Right ventricle myocardium superior (tissue), 1 donor: Measurements from ENCODE around the gene TTC39A. TPM values are rescaled to one million over a fixed set of nuclear protein-coding genes. Genes with fewer than 3 reads are reported as not detected.

Source experiments
- ATAC-seq: fragments of 200-7000 bp; cut with Tn5 transposase; one replicate; pipeline ENCODE4 v1.9.1; 2020; ENCODE audit warnings: mild to moderate bottlenecking; ENCODE audit not compliant: poor library complexity
- DNase-seq: peaks from one replicate; pipeline ENCODE4 v3.0.0-alpha.2; 2020
- intact Hi-C: fragments of 100-400 bp; cut with DNase I; formaldehyde crosslinking; loops from one replicate; pipeline ENCODE4 v1.11.2; 2022
- total RNA-seq: library from RNA; stranded (reverse); fragmentation: NEBNext Ultra II Directional; extraction: Animal tissue kit (Norgen Biotek cat#: 25700); gene quantifications from one replicate; pipeline ENCODE4 v1.2.1, GENCODE V29; 2021
- donor health status: DM: no; HTN: yes; CAD: no; lungs with severe emphysema.

Gene TTC39A
- total RNA-seq, 1 donor from 2014 or later = 19.4 TPM

GRCh38 chr1:51302746-51303145 lies 27.6 kb downstream of the TTC39A start:
- no peak for ATAC-seq
- intact Hi-C loops = no loop called here
- DNase-seq = no peak

GRCh38 chr1:51302270-51302669 lies 28.1 kb downstream of the TTC39A start:
- intact Hi-C loops = no loop called here
- ATAC-seq (no peak), DNase-seq (no peak)

- intact Hi-C loops = no loop called here
- no peak for DNase-seq
- ATAC-seq = no peak
Measured at GRCh38 chr1:51301844-51302162, 28.6 kb downstream of the TTC39A start.

GRCh38 chr1:51301152-51301843 lies 29.1 kb downstream of the TTC39A start:
- intact Hi-C loops = no loop called here
- ATAC-seq (no peak), DNase-seq (no peak)

GRCh38 chr1:51299981-51300670 lies 30.2 kb downstream of the TTC39A start:
- intact Hi-C loops = loop anchor here (10.0 kb wide), 2 partner anchors 65 to 105 kb away; partner anchors contain the start of gene RNF11
- ATAC-seq (no peak), DNase-seq (no peak)

GRCh38 chr1:51299185-51299885 lies 31.0 kb downstream of the TTC39A start:
- no peak for ATAC-seq

GRCh38 chr1:51298322-51298705 lies 32.0 kb downstream of the TTC39A start:
- ATAC-seq (no peak), DNase-seq (no peak)
- intact Hi-C loops = loop anchor here (10.0 kb wide), 2 partner anchors 64 to 104 kb away; partner anchors contain the start of gene RNF11

More at GRCh38 chr1:51299185-51299885, 31.0 kb downstream of the TTC39A start:
- no peak for DNase-seq
- intact Hi-C loops = loop anchor here (10.0 kb wide), 2 partner anchors 65 to 105 kb away; partner anchors contain the start of gene RNF11

- intact Hi-C loops = loop anchor here (10.0 kb wide), 2 partner anchors 63 to 103 kb away; partner anchors contain the start of gene RNF11
- no peak for DNase-seq
- peak; percentile 40 for ATAC-seq
Measured at GRCh38 chr1:51297401-51298321, 32.7 kb downstream of the TTC39A start.

- ATAC-seq (peak; percentile 92), DNase-seq (peak; percentile 92)
- intact Hi-C loops = loop anchor here (10.0 kb wide), 2 partner anchors 62 to 102 kb away; partner anchors contain the start of gene RNF11
Measured at GRCh38 chr1:51296383-51297357, 33.7 kb downstream of the TTC39A start.

GRCh38 chr1:51295926-51296325 lies 34.4 kb downstream of the TTC39A start:
- DNase-seq (no peak), ATAC-seq (no peak)
- intact Hi-C loops = loop anchor here (10.0 kb wide), 2 partner anchors 61 to 101 kb away; partner anchors contain the start of gene RNF11

GRCh38 chr1:51294566-51295184 lies 35.7 kb downstream of the TTC39A start:
- intact Hi-C loops = loop anchor here (10.0 kb wide), 2 partner anchors 60 to 100 kb away; partner anchors contain the start of gene RNF11
- DNase-seq (no peak), ATAC-seq (no peak)

- ATAC-seq (no peak), DNase-seq (no peak)
- intact Hi-C loops = loop anchor here (10.0 kb wide), 2 partner anchors 59 to 99 kb away; partner anchors contain the start of gene RNF11
Measured at GRCh38 chr1:51293898-51294515, 36.4 kb downstream of the TTC39A start.

- DNase-seq (no peak), ATAC-seq (no peak)
- intact Hi-C loops = loop anchor here (10.0 kb wide), 2 partner anchors 56 to 96 kb away; partner anchors contain the start of gene RNF11
Measured at GRCh38 chr1:51290489-51290847, 39.9 kb downstream of the TTC39A start.

- no peak for DNase-seq
- intact Hi-C loops = loop anchor here (10.0 kb wide), 2 partner anchors 55 to 95 kb away; partner anchors contain the start of gene RNF11
- ATAC-seq = no peak
Measured at GRCh38 chr1:51289676-51290488, 40.5 kb downstream of the TTC39A start.

- DNase-seq (no peak), ATAC-seq (no peak)
- intact Hi-C loops = no loop called here
Measured at GRCh38 chr1:51288578-51288977, 41.8 kb downstream of the TTC39A start.
